ENCODE results near the gene KPNA6. TPM values are rescaled to one million over a fixed set of nuclear protein-coding genes. Genes with fewer than 3 reads are reported as not detected.
A peak's percentile ranks its signal among the peaks of the same experiment; 100 is the strongest.
"Not testable (repeated sequence)": the region's sequence is repeated elsewhere in the genome, so short reads cannot be mapped to it uniquely, and the experiment has no call there.

Gene KPNA6
- total and polyA plus RNA-seq, 2 of the 13 experiments (the other 11 are each of a cell fraction or from before 2014, with no cell fraction given), result 22.0 to 47.5 TPM

GRCh38 chr1:32065613-32066488, 42.0 kb upstream of the KPNA6 start:
- in situ Hi-C loops (cut with HindIII; ENCODE audit: extremely low pct_ligation_motif_present, low pct_unique_long_range_greater_than_20kb), result not testable (repeated sequence)

More at GRCh38 chr1:32065613-32066488, 42.0 kb upstream of the KPNA6 start:
- FAIRE-seq, result peak; percentile 30
- H3K36me3 ChIP-seq (replicated peaks in 1 of 2; ENCODE audit: control insufficient read depth in 1 of 2, insufficient read depth in 2 of 2, low read length in 2 of 2); H3K27me3 ChIP-seq (ENCODE audit: control insufficient read depth in 1 of 2, insufficient read depth in 2 of 2, low read length in 2 of 2); intact Hi-C loops (cut with micrococcal nuclease; ENCODE audit: unreplicated experiment); DNase-seq (ENCODE audit: low spot score); H3K9me3 ChIP-seq (ENCODE audit: low read length); H3K79me2 ChIP-seq (ENCODE audit: insufficient read depth, low read length); H4K20me1 ChIP-seq (ENCODE audit: insufficient read depth, low read length); BruUV-seq (replicated peaks); H3K9ac ChIP-seq (ENCODE audit: insufficient read depth, low read depth, low read length); ATAC-seq; H3K27ac ChIP-seq (ENCODE audit: extremely low read length, insufficient read depth, low read length); H3K4me3 ChIP-seq (replicated peaks in 1 of 3; ENCODE audit: insufficient read depth in 1 of 3, low read depth in 2 of 3, low read length in 3 of 3); H2AFZ ChIP-seq (ENCODE audit: low read length); H3K4me2 ChIP-seq (ENCODE audit: low read depth, low read length); CTCF ChIA-PET (ENCODE audit: low intra/inter-chr PET ratio, low total read pairs): not testable (repeated sequence)
- peaks cover 32% of the 10 kb centered on the region for H3K4me1 ChIP-seq (ENCODE audit: insufficient read depth, low read length)
- WGBS (ENCODE audit: low lambda C conversion rate), result 64% methylated on average over 21 of the region's 21 CpGs
- POLR2A ChIA-PET, result interaction anchor here (1.2 kb wide), 1 partner anchor 42 kb away, joined by 3 read pairs; the partner anchor contains the start of gene KPNA6
- TF ChIP-seq POLR2G (IDR thresholded peaks at IDR 0.05; ENCODE audit: low read depth, low read length) (peak; percentile 13; the same call in 1 of the 2 replicates), ZNF362 (CRISPR knock-in tag; IDR thresholded peaks at IDR 0.05; ENCODE audit: borderline replicate concordance) (peak; percentile 18; the same call in 1 of the 2 replicates), ZNF770 (CRISPR knock-in tag; IDR thresholded peaks at IDR 0.05) (peak; percentile 49; the same call in 1 of the 2 replicates), ZNF121 (CRISPR knock-in tag; IDR thresholded peaks at IDR 0.05) (0 out of 2 replicates have a peak, but pooled peaks have one; percentile 24)
